Adipocyte (in vitro differentiated cells): ENCODE results near the gene PMFBP1.

Source experiments
- DNase-seq: peaks from one replicate; pipeline ENCODE4 v3.0.0-alpha.2; 2015; ENCODE audit warnings: low read depth
- H3K27me3 ChIP-seq: replicated peaks from 2 replicates; pipeline ENCODE4 v1.7.0; 2013; ENCODE audit warnings: mild to moderate bottlenecking, low read length, moderate library complexity; ENCODE audit not compliant: control insufficient read depth, insufficient read depth
- H3K36me3 ChIP-seq: 2 replicates; pipeline ENCODE4 v1.7.0; 2013; ENCODE audit warnings: low read length, mild to moderate bottlenecking, moderate library complexity; ENCODE audit not compliant: control insufficient read depth, insufficient read depth, severe bottlenecking
- H3K4me1 ChIP-seq: 2 replicates; pipeline ENCODE4 v1.7.0; 2013; ENCODE audit warnings: mild to moderate bottlenecking, low read length, moderate library complexity; ENCODE audit not compliant: control insufficient read depth, insufficient read depth
- H3K4me3 ChIP-seq: 2 replicates; pipeline ENCODE4 v1.7.0; 2013; ENCODE audit warnings: mild to moderate bottlenecking, low read length, moderate library complexity
- H3K9ac ChIP-seq: 2 replicates; pipeline ENCODE4 v1.7.0; 2013; ENCODE audit warnings: mild to moderate bottlenecking, low read length, moderate library complexity
- H3K9me3 ChIP-seq: 2 replicates; pipeline ENCODE4 v1.7.0; 2013; ENCODE audit warnings: mild to moderate bottlenecking, low read length, moderate library complexity; ENCODE audit not compliant: control insufficient read depth

The PMFBP1 gene

DNA sequence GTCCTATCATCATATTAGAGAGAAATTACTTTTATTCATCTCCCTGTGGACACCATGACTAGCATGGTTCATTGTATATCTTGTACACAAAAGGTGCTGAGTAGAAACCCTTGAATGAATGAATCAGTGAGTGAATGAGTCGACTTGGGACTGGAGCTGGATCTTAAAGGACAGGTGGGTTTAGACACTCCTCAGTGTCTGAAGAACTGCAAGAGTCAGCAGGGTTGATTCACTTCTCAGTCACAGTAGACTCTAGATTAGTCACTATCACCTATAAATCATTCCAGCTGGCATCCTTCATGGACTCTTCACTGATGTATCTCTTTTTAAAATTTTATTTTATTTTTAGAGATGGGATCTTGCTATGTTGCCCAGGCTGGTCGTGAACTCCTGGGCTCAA, 30.1 kb upstream of the PMFBP1 start:
- H3K36me3 ChIP-seq: no peaks in the 10 kb centered on the region
- H3K9me3 ChIP-seq: no peaks in the 10 kb centered on the region
- H3K9ac ChIP-seq: no peak overlapping the region
- peaks cover 12% of the 10 kb centered on the region for H3K4me1 ChIP-seq
- no peak overlapping the region for H3K4me3 ChIP-seq
- no peak for DNase-seq
- no peaks in the 10 kb centered on the region for H3K27me3 ChIP-seq

DNA sequence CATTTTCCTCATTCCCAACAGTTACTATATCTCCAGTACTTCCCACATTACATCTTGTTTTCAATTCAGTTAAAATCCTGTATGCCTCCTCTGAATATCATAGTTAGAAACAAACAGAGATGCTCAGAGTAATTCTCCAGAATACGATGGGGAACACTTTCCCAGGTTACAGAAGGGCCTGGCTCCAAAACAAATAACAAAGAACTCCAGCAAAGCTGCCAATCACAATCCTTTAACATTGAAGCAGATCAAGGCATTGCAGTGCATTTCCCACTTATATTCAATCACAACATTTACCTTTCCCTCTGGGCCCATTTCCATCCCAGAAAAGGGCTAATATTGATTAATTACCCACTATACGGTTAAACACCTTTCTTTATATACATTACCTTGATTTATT, 29.4 kb upstream of the PMFBP1 start:
- no peaks in the 10 kb centered on the region for H3K9me3 ChIP-seq
- no peaks in the 10 kb centered on the region for H3K27me3 ChIP-seq
- DNase-seq: no peak
- H3K9ac ChIP-seq: no peak overlapping the region
- H3K36me3 ChIP-seq: no peaks in the 10 kb centered on the region
- peaks cover 12% of the 10 kb centered on the region for H3K4me1 ChIP-seq
- H3K4me3 ChIP-seq: no peak overlapping the region

DNA sequence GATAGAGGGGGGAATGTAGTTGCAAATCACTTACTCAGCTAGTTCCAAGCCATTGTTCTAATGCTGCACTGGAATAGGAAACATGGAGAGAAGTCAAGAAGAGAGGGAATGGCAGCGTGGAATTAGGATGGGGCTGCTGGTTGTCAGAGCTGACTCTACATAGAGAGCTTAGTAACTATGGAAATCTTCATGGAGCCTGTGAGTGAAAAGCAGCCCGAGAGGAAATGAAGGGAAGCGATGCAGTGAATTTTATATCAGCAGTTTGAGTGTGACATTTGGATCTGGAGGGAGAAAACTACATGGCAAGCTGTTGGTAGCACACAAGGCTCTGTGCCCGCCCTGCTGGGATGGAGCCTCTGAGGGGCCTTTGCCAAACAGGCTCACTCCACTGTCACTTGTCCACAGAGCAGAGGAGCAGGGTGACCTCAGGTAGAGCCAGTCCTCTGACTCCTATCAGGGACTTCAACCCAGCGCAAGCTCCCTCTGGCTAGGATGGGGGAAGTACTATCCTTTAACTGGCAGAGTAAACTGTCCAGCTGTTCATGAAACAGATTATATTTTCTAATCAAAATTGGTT, 27.9 kb upstream of the PMFBP1 start:
- H3K27me3 ChIP-seq: no peaks in the 10 kb centered on the region
- peaks cover 12% of the 10 kb centered on the region for H3K4me1 ChIP-seq
- H3K9me3 ChIP-seq: no peaks in the 10 kb centered on the region
- H3K36me3 ChIP-seq: no peaks in the 10 kb centered on the region
- H3K9ac ChIP-seq: no peak overlapping the region
- DNase-seq: no peak
- no peak overlapping the region for H3K4me3 ChIP-seq

DNA sequence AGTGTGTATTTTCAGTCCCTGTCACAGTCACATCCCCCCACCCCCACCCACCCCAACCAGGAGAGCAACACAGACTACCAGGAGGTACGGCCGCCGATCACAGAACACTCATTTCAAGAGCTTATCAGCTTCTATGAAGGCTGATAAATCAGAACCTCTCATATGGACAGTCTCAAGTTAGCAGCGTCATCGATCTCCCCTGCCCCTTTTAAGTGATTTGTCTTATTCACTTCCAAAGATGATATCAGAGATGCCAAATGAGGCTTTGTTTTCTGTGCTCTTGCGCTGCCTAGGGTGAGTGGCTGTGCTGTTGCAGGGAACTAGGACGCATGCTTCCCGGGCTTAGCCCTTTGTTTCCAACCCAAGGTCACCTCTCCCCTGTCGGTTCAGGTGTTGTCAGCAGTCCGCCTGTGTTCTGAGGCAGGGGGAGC, 26.8 kb upstream of the PMFBP1 start:
- H3K4me1 ChIP-seq: peaks cover 12% of the 10 kb centered on the region
- no peak overlapping the region for H3K4me3 ChIP-seq

DNA sequence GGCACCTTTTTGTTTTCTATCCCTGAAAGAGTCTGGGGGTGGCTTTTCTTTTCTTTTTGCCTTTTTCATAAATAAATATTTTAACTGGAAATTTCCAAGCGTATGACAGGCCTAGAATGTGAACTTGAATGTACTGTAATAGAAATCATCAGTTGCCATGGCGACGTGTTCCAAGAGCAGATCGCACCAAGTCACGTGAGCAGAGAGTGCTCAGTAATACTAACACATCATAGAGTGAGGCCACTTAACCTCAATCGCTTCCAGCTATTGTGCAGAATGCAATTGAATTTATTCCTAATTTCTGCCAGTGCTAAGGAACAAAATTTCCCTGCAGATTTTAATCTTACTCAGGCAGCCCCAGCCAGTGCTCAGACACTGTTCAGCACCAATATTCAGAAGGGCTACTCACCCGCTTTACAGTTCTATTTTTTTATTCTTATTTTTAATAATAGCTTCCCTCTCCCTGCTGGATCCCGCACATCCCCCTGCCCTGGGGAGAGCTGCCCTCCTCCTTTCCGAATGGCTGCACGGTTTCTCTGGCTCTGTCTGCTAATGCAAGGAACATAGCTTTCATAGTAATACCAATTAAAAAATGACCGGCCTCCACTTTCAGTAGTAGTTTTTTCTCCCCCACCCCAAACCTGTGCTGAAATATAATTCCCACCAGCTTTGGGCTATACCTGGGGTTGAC, 26.2 kb upstream of the PMFBP1 start:
- peak; percentile 75 for DNase-seq
- Histone ChIP-seq H3K27me3 (no peaks in the 10 kb centered on the region), H3K9me3 (no peaks in the 10 kb centered on the region), H3K4me1 (peaks cover 12% of the 10 kb centered on the region), H3K4me3 (no peak overlapping the region), H3K36me3 (no peaks in the 10 kb centered on the region), H3K9ac (peak overlapping the region; percentile 37)

More for the DNA sequence above, 26.8 kb upstream of the PMFBP1 start:
- no peaks in the 10 kb centered on the region for H3K27me3 ChIP-seq
- no peaks in the 10 kb centered on the region for H3K36me3 ChIP-seq
- no peak overlapping the region for H3K9ac ChIP-seq
- no peak for DNase-seq
- H3K9me3 ChIP-seq: no peaks in the 10 kb centered on the region

DNA sequence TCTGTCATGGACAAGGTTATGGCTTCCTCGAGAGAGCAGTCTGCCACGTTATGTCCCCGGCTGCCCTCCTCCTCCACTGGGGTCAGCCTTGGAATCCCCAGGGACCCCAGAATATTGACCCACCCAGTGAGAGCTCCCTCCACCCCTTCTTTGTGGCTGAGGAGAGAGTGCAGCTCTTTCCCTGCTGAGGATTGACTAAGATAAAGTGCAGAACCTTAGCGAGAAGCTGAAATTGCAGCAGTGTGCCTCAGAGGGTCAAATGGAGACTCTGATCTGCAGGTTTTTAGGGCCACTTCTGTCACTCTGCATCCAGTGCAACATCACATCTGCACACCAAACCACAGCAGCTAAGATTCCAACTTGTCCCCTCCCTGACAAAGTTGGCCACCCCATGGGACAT, 25.6 kb upstream of the PMFBP1 start:
- no peak overlapping the region for H3K4me3 ChIP-seq
- H3K36me3 ChIP-seq: no peaks in the 10 kb centered on the region
- H3K27me3 ChIP-seq: no peaks in the 10 kb centered on the region
- no peaks in the 10 kb centered on the region for H3K9me3 ChIP-seq
- peak overlapping the region; percentile 37 for H3K9ac ChIP-seq
- peaks cover 12% of the 10 kb centered on the region for H3K4me1 ChIP-seq
- no peak for DNase-seq

DNA sequence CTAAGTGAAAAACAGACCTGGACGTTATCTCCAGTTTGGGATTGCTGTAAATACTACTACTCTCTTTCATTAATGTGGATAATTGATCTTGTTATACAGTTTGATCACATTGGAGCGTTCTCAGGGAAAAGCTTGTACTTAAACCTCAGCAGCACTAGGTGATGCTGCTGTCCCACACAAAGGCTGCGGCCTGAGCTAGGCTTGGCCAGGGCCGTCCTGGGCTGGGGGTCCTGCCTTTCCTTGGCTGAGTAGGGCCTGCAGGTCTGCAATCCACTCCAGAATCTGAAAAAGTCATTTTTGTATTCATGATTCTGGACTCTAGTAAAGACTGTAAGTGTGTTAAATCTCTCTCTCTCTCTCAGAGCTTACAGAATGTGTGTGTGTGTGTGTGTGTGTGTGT, 23.7 kb upstream of the PMFBP1 start:
- H3K9me3 ChIP-seq: no peaks in the 10 kb centered on the region
- no peaks in the 10 kb centered on the region for H3K27me3 ChIP-seq
- no peak overlapping the region for H3K9ac ChIP-seq
- no peak overlapping the region for H3K4me3 ChIP-seq
- H3K36me3 ChIP-seq: no peaks in the 10 kb centered on the region
- peaks cover 21% of the 10 kb centered on the region for H3K4me1 ChIP-seq
- DNase-seq: no peak

DNA sequence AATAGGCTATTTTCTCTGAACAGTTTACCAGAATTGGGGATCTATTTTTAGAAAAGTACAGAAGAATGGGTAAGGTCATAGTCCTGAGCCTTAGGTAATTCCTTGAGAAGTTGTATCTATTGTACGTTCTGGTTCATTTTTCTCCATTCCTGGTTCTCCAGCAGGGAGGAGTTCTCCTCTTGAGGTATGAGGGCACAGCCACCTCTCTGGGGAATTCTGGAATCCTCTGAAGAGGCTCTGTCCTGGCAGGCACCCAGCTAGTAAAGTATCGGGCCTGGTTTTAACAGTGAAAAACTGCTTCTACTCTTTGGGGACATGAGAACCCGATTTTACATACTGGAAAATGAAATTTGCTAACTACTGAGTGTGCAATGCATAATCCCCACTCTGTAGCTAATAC, 19.6 kb upstream of the PMFBP1 start:
- no peaks in the 10 kb centered on the region for H3K36me3 ChIP-seq
- H3K27me3 ChIP-seq: no peaks in the 10 kb centered on the region
- H3K4me3 ChIP-seq: no peak overlapping the region
- peaks cover 8% of the 10 kb centered on the region for H3K9me3 ChIP-seq
- H3K4me1 ChIP-seq: peaks cover 20% of the 10 kb centered on the region
- H3K9ac ChIP-seq: no peak overlapping the region
- DNase-seq: no peak

DNA sequence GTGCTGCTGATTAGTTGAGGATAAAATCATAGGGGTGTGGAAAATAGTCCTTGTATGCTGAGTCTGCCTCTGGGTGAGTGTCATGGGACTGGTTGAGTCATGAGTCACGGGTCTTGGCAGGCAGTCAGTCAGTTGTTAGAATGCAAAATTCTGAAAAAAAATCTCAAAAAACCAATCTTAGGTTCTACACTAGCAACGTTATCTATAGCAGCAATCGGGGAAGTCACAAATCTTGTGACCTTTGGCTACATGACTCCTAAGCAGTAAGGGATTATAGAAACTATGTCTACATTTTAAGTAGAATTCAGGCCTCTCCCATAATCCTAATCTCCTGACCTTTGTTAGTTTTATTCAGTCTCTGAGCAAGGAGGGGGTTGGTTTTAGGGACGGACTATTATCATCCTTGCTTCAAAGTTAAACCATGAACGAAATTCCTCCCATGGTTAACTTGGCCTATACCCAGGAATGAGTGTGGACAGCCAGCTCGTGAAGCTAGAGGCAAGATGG, 18.0 kb upstream of the PMFBP1 start:
- no peak overlapping the region for H3K9ac ChIP-seq
- H3K4me3 ChIP-seq: no peak overlapping the region
- peaks cover 20% of the 10 kb centered on the region for H3K4me1 ChIP-seq
- no peaks in the 10 kb centered on the region for H3K36me3 ChIP-seq
- no peaks in the 10 kb centered on the region for H3K27me3 ChIP-seq
- DNase-seq: peak; percentile 27
- H3K9me3 ChIP-seq: peaks cover 8% of the 10 kb centered on the region

DNA sequence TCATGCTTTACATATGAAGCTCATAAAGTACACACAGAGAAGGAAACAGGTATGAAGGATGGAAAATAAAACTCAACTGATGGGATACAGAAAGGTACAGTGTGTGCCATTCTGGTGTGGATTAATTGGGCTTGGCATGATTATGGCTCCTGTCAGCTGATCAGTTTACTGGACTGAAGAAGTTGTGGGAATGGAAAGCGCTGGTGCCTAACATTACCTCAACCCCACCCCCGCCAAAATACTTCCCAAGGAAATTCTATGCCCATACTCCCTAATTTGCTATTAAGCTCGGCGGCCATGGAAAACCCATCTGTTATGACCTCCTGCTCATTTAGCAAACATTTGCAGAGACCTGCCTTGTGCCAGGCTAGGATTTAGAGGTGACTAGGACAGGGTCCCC, 16.6 kb upstream of the PMFBP1 start:
- peaks cover 8% of the 10 kb centered on the region for H3K9me3 ChIP-seq
- no peak overlapping the region for H3K9ac ChIP-seq
- no peaks in the 10 kb centered on the region for H3K36me3 ChIP-seq
- DNase-seq: no peak
- H3K4me3 ChIP-seq: no peak overlapping the region
- H3K4me1 ChIP-seq: peaks cover 20% of the 10 kb centered on the region
- H3K27me3 ChIP-seq: no peaks in the 10 kb centered on the region

DNA sequence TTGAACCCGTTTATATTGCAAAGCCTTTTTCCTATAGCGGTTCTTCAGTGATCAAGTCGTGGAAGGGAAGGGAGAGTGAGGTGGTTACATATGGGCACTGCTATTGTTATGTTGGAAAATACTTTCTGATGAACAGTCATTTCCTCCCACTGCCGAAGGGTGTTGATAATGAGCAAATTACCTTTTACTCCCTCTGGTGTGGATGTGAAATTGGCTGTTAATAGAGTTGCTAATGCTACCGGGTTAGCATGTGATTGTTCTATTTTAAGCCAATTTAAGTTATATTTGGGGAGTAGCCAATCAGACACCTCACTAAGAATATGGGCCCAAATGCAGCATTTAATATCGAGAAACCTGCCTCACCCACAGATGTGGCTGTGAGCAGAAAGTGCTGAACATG, 15.6 kb upstream of the PMFBP1 start:
- no peaks in the 10 kb centered on the region for H3K36me3 ChIP-seq
- peaks cover 20% of the 10 kb centered on the region for H3K4me1 ChIP-seq
- H3K27me3 ChIP-seq: no peaks in the 10 kb centered on the region
- no peak overlapping the region for H3K9ac ChIP-seq
- DNase-seq: no peak
- H3K4me3 ChIP-seq: no peak overlapping the region
- H3K9me3 ChIP-seq: peaks cover 8% of the 10 kb centered on the region
